GM18868 (cell line): Measurements from ENCODE around the gene GSTA3.
"Not testable (repeated sequence)": the region's sequence is repeated elsewhere in the genome, so short reads cannot be mapped to it uniquely, and the experiment has no call there.

Experiments used
- ATAC-seq: cut with Tn5 transposase; IDR thresholded peaks from one replicate; pipeline ENCODE4 v1.9.1; 2021; ENCODE audit warnings: mild to moderate bottlenecking, moderate library complexity; ENCODE audit not compliant: unreplicated experiment

GSTA3 gene

DNA sequence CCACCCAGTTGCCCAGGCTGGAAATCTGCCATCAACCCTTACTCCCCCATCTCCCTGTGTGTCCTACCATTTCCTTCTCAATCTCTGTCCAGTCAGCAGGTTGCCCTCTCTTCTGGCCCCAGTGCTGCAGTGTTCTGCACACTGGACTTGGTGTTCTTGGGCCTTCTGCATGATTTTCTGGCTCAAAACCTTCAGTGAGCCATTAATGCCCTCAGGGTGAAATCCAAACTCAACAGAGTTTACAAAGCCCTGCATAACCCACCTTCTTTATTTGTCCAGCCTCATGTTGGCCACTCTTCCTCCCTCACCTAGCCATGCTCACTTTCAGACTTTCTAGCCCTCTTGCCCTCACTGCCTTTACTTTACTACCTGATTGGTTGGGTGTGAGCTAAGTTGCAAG, 5.0 kb upstream of the GSTA3 start:
- ATAC-seq: no peak

DNA sequence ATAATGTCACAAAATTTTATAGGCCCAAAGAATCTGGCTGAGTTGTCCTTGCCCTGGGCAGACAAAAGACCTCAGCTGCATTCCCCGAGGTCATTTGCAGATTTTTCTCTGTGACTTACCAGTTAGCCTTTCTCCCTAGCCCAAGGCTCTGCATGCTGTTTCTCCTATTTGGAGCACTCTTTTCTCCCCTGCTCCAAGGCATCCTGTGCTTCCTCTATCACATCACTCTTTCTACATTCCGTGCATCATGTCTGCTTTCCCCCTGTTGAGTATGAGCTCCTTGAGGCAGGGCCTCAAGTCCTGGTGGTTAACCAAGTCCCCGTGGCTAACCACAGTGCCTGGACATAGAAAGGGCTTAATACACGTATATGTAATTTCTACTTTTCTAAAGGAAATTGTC, 593 bp upstream of the GSTA3 start:
- no peak for ATAC-seq

DNA sequence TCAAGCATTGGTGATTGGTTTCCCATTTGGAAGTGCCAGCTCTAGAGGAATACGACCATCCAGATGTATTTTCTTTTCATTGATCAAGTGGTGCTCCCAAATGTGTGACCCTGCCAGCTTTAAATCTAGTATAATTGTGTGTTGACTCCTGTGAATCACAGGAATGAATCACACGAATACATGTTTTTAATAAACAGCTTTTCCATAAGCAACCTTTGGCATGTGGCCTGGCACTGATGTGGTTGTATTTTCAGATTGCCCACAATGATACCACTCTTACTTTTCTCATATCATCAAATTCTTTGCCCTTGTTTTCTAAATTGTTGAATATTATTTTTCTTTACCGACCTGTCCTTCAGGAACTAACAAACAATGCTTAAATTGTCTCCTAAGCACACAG, 367 bp downstream of the GSTA3 start:
- ATAC-seq: no peak

DNA sequence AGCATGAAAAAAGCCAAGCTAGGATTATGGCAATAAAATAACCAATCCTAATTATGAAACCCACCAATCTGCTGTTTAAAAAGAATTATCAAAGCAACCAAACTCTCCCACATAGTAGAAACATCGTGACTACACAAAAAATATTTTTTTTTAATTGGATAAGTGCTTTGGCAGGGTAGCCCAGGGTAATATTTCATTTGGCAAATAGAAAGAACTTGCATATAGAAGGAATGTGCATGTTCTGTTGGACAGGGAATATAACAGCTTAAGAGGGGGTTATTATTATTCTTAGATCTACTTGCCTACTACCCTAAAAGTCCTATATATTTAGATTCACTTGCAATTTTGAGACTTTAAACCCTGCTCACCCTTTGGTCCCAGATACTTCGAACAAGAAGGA, 972 bp downstream of the GSTA3 start:
- ATAC-seq: no peak

DNA sequence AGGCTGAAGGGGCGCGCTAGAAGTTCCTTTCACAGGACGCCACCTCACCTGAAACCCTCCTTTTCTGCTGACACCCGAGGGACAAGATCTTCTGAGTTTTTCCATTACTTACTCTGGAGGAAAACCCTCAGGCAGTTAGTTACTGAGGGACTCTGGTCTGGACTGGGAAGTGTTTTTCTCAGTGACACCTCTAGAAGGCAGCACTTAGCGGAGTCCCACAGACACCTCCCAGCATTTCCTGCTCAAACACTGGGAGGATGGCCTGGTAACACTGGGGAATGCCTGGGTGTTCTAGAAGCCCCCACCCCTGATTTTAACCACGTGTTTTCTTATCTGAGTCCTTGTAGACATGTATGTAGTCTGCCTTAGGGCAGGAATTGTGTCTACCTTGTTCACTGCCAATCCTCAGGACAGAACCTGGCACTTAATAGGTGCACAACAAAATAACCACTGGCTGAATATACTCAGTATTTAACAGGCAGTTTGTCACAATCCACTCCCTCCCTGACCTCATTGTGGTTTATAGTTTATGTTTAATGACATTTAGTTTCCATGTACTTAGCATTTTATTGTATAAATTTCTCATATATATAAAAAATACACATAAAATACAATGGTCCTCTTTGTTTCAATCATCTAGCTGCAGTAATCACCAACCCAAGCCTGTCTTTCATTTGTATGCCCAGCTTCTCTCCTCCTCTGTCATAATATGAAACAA, 4.8 kb downstream of the GSTA3 start:
- ATAC-seq: no peak

DNA sequence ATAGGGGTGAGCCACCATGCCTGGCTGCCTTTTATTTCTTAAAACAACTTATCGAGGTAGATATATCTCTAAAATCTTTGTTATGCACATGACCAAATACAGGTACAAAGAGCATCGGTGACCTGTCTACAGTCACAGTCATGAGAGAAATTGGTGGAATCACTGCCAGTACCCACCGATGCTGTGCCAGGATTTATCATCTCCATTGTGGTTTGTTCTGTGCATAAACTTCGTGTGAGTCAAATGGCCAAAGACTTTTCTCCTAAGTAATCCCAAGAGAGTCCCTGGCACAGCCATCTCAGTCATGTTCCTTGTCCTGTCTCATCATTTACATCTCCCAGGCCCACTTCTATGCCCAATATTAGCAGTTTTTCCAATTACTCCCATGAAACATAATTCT, 9.0 kb downstream of the GSTA3 start:
- ATAC-seq: no peak

DNA sequence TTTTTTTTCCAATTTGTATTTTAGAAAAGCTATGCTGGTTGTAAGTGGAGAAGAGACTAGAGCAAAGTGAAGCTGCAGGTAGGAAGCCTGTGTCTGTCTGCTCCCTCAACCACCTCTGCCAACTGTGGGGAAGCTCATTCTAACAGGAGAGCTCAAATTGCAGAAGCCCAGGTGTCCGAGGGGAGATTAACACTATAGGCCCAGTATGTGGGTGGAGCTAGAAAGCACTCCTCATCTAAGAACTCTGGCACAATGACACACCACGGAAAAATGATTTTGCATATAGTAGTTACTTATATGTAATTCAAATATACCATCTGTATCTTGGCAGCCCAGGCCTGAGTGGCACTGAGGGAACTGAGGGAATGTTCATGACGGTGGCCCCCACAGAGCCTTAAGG, 13.7 kb downstream of the GSTA3 start:
- not testable (repeated sequence) for ATAC-seq

DNA sequence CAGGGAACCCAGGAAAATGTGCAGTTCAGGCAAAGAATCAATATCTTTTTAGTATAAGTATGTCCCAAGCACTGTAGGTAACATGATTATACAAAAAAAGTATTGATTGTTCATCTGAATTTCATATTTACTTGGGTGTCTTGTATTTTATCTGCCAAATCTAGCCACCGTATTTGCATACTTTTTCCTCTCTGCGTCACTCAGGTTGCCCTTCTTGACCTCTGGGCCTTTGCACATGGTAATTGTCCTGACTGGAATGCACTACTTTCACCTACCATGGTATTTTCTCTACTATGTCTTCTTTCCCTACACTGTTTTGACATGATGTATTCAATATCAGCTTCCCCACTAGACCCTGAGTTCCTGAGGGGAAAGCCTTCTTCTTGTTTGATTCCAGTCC, 15.2 kb downstream of the GSTA3 start:
- ATAC-seq: no peak

DNA sequence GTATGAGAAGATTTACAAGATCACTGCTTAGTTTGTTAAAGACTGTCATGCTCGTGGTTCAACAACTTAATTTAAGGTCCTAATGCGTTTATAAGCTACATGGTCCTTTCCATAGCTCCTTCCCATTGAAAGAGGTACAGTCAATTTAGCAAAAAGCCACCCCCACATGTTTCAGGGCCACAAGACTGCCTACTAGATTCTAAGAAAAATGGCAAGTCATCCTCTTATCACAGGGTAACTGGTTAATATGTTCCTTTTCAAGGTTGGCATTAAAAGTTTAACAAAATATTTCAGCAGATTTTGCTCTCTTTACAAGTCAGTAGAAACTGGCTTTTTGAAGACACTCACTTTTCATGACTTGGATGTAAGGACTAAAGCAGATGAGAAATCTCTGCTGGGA, 15.7 kb downstream of the GSTA3 start:
- ATAC-seq: no peak

DNA sequence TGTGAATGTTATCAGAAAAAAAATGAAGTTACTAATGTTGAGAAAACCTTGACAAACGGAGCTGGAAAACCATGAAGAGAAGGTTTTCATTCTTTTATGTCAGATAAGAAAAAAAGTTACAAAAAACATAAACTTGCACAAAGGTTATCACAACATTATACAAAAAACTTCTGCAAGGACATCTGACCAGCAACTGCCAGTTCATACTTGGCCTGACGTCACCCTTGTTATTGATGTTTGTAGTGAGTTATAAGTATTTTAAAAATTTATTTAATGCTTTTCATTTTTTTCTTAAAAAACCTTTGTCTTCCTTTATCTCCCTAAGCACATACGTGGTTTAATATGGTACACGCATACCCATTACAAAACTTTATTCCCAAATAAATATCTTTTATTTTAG, 16.3 kb downstream of the GSTA3 start:
- ATAC-seq: no peak

DNA sequence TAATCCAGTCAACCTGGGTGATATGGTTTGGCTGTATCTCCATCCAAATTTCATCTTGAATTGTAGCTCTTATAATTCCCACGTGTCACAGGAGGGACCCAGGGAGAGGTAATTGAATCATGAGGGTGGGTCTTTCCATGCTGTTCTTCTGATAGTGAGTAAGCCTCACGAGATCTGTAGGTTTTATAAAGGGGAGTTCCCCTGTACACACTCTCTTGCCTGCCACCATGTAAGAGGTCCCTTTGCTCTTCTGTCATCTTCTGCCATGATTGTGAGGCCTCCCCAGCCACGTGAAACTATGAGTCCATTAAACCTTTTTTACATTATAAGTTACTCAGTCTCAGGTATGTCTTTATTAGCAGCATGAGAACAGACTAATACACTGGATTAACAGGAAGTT, 19.5 kb downstream of the GSTA3 start:
- ATAC-seq: no peak

DNA sequence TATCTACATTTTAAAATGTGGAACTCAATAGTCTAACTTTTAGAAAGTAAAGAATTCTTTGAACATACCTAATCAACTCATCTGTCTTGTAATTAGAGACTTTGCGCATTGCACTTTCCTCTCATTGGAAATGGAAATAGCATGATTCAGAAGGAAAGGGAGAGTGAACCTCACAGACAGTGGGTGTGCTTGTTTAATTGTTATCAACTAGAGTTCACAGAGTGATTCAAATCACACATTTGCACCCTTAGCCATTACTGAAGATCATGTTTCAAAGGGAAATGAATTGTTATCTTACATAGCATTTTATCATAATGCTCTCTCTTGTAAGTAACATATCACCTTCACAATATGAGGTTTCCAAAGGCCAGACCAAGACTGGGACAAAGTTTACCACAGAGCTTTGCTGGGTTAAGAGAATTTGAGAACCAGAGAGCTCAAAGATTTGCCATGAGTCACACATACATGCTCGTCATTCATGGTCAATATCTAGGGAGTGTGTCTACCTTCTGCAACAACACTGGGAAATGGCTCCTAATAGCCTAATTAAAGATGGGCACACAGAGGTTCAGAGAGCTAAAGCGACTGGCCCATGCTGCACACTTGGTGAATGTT, 21.5 kb downstream of the GSTA3 start:
- ATAC-seq: no peak

DNA sequence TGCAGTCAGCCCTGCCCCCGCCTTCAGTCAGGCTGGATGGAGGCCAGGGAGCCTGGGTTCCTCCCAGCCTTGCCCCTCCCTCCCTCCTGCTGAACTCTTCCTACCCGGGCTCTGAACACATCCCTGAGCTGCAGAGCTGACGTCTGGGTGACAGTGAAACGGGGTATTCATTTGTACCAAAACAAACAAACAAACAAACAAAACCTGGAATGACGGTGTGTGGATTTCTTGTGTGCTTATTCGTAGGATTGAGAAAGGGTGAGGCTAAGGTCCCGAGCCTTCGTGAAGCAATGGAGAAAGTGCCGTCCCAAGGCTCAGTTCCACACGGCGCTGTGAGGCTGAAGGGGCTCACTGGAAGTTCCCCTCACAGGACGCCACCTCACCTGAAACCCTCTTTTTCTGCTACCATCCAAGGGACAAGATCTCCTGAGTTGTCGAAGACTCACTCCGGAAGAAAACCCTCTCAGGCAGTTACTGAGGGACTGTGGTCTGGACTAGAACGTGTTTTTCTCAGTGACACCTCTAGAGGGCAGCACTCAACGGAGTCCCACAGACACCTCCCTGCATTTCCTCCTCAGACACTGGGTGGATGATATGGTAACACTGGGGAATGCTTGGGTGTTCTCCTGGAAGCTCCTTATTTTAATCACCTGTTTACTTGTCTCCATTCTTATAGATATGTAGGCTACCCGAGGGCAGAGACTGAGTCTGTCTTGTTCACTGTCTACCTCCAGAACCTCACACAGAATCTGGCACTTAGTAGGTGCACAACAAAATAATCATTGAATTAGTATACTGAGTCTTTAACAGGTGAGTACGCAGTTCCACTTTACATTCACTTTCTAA, 27.3 kb downstream of the GSTA3 start:
- ATAC-seq: peak; percentile 98

DNA sequence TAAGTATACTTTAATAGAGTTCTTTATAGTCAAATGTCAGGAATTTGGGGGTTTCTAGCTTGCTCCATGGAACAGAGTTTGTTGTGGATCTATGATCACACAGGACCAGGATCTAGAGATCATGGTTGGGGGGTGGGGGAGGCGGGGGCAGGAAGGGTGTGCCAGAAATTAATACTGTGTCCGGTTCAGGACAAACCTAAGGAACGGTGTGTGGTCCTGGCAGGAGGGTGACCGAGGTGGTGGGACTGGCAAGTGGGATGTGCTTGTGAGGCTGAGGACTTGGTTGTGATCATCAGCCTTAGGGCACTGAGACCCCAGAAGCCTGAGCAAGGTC, 27.9 kb downstream of the GSTA3 start:
- no peak for ATAC-seq

DNA sequence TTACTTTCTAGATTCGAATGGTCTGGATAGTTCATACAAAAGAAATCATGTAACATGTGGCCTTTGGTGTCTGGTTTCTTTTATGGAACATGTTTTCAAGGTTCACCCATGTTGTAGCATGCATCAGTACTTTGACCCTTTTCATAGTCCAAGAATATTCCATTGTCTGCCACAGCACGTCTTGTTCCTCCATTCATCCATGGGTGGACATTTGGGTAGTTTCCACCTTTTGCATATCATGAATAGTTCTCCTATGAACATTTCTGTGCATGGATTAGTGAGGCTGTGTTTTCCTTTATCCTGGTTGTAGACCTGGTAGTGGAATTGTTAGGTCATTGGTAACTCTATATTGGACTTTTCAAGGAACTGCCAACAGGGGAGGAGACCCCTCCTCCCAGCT, 31.7 kb downstream of the GSTA3 start:
- ATAC-seq: no peak

DNA sequence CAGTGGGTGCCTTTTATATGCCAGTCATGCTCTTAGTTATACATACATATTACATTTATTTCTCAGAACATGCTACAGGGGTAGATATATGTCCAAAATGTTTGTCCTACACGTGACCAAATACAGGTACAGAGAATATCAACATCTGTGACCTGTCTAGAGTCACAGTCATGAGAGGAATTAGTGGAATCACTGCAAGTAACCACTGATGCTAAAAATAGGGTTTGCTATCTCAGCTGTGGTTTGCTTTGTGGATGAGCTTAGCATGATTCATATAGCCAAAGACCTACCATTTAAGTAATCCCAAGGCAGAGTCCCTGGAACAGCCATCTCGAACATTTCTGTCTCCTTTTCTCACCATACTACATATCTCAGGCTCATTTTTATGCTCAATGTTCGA, 32.3 kb downstream of the GSTA3 start:
- ATAC-seq: peak; percentile 70

DNA sequence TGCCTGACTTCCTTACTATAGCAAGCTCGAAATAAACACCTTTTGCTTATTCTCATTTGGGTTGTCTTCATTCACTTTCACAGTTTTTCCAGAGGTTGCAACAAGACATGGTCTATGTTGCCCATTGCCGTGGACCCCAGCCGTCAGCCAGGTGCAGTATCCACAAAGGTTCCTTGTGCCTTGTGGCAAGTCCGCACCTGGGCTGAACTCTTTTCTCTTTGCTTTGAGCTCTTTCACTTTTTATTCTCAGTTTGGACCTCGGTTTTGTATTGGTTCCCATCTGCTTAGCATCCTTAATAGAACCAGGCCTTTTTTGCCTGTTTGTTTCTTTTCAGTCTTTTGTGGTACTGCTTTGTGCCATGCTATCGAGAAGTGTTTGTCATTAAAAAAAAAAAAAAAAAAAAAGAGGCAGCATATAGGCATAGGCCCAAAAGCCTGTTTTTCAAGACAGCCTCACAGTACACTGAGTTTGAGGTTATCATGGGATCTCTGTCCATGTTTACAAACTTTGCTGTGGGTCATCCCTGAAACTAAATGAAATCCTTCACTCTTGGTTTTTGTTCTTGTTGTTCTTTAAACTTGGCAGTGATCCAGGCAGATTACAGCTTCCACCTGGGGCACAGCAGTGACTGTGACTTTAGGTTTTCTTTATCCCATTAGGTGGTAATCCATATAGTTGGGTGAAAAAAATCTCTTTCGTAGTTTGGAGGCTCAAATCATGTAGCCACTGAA, 33.3 kb downstream of the GSTA3 start:
- no peak for ATAC-seq

DNA sequence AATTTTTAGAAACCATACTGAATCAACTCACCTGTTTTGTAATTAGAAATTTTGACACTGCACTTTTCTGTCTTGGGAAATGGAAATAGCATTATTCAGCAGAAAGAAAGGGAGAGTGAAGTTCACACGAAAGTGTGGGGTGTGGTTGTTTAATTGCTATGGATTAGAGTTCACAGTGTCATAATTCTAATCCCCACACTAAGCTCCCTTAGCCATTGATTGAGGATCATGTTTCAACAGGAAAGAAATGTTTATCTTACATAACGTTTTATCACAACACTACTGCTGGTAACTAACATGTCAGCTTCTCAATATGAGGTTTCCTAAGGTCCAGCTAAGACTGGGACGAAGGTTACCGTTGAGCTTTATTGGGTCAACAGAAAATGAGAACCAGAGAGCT, 37.5 kb downstream of the GSTA3 start:
- ATAC-seq: no peak

DNA sequence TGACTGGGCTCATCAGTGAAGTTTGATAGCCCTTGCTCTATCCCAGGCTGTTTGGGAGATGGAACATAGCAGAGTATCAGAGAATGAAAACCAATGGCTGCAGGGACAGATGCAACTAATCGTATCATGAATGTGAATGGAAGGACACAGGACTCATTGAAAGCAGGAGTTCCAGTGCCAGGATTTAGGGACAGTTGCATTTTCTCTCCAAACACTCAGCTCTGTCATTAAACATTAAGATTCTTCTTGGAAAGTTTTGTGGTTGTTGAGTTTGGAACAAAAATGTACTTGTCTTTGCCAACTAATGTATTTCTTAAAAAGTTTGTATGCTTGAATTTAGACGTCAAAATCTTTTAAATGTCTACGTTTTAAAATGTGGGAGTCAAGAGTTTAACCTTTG, 37.9 kb downstream of the GSTA3 start:
- ATAC-seq: no peak

DNA sequence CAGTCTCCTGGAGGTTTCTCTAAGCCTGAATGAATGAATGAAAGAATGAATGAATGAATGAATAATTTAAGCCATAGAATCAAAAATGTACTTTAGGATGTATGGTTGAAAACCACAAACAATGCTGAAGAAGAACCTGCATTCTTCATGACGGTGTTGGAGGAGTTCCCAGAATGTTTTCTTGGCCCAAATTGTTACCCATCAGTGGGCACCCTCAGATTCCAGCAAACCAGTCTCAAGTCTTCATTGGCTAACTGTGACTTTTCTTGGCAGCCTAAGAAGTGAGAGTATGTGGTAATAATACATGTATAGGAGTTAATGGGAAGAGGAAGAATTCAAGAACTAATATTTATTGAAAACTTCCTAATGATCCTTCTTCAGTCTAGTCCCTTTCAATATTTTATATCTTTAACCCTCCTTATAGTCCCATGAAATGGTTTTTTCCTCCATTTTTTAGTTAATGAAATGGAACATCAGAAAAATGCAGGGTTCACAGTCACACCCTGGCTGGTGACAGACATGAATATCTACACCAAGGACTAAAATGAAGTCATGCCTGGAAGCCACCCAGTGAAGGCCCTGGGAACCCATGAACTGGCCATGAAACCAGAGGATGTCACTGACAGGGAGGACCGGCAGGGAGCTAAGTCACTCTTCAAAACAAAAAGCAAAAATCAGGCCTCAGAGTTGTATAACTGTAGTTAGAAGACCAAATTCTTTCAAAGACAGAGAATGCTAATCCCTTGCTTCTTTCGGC, 39.0 kb downstream of the GSTA3 start:
- ATAC-seq: not testable (repeated sequence)

DNA sequence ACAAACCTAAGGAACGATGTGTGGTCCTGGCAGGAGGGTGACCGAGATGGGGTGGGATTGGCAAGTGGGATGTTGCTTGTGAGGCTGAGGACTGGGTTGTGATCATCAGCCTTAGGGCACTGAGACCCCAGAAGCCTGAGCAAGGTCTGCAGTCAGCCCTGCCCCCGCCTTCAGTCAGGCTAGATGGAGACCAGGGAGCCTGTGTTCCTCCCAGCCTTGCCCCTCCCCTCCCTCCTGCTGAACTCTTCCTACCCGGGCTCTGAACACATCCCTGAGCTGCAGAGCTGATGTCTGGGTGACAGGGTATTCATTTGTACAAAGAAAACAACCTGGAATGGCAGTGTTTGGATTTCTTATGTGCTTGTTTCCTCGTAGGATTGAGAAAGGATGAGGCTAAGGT, 40.6 kb downstream of the GSTA3 start:
- ATAC-seq: not testable (repeated sequence)
